Measurements from ENCODE around the gene SYCP3. TPM values are rescaled to one million over a fixed set of nuclear protein-coding genes. Genes with fewer than 3 reads are reported as not detected.

The SYCP3 gene
- polyA plus RNA-seq, 1 donor from 2014 or later: 3.4 TPM

- Histone ChIP-seq H3K4me3 (ENCODE audit: low read length) (no peak overlapping the region), H3K36me3 (ENCODE audit: insufficient read depth, low read length) (no peaks in the 10 kb centered on the region), H3K27ac (ENCODE audit: low read length) (no peak overlapping the region), H4K20me1 (ENCODE audit: insufficient read depth) (no peaks in the 10 kb centered on the region), H3F3A (ENCODE audit: insufficient read depth, low read length, poor library complexity, severe bottlenecking) (no peaks in the 10 kb centered on the region), H3K27me3 (ENCODE audit: insufficient read depth, low read depth, low read length) (no peaks in the 10 kb centered on the region), H3K9ac (ENCODE audit: low read length) (no peak overlapping the region), H3K4me2 (ENCODE audit: low read length) (no peak overlapping the region), H3K79me2 (replicated peaks; ENCODE audit: insufficient read depth, low read length) (no peaks in the 10 kb centered on the region), H3K9me2 (ENCODE audit: insufficient read depth, low read length) (no peaks in the 10 kb centered on the region), H3K9me3 (ENCODE audit: low read length) (no peaks in the 10 kb centered on the region), H2AFZ (ENCODE audit: low read depth, low read length) (no peak overlapping the region)
- TF ChIP-seq REST (IDR thresholded peaks at IDR 0.05; ENCODE audit: borderline replicate concordance) (no peak), EP300 (conservative IDR thresholded peaks at IDR 0.05; ENCODE audit: poor library complexity, severe bottlenecking) (no peak), TAF1 (IDR thresholded peaks at IDR 0.05; ENCODE audit: low read depth) (no peak), MXI1 (conservative IDR thresholded peaks at IDR 0.05; ENCODE audit: poor library complexity, severe bottlenecking) (no peak), EZH2 (IDR thresholded peaks at IDR 0.05; ENCODE audit: borderline replicate concordance, insufficient read depth, low read length, poor library complexity, severe bottlenecking) (no peak), SMC3 (conservative IDR thresholded peaks at IDR 0.05; ENCODE audit: poor library complexity) (no peak), POLR2AphosphoS5 (IDR thresholded peaks at IDR 0.05) (no peak), CTCF (IDR thresholded peaks at IDR 0.05; ENCODE audit: poor library complexity, severe bottlenecking) (no peak), RAD21 (conservative IDR thresholded peaks at IDR 0.05) (no peak)
These were observed 44.6 kb upstream of the SYCP3 start for GRCh38 chr12:101783838-101784237.

GRCh38 chr12:101783150-101783549, 43.9 kb upstream of the SYCP3 start:
- H3F3A ChIP-seq (ENCODE audit: insufficient read depth, low read length, poor library complexity, severe bottlenecking): no peaks in the 10 kb centered on the region
- TF ChIP-seq CTCF (IDR thresholded peaks at IDR 0.05; ENCODE audit: poor library complexity, severe bottlenecking) (no peak), SMC3 (conservative IDR thresholded peaks at IDR 0.05; ENCODE audit: poor library complexity) (no peak), EZH2 (IDR thresholded peaks at IDR 0.05; ENCODE audit: borderline replicate concordance, insufficient read depth, low read length, poor library complexity, severe bottlenecking) (no peak), EP300 (conservative IDR thresholded peaks at IDR 0.05; ENCODE audit: poor library complexity, severe bottlenecking) (no peak), POLR2AphosphoS5 (IDR thresholded peaks at IDR 0.05) (no peak), RAD21 (conservative IDR thresholded peaks at IDR 0.05) (no peak), MXI1 (conservative IDR thresholded peaks at IDR 0.05; ENCODE audit: poor library complexity, severe bottlenecking) (no peak), TAF1 (IDR thresholded peaks at IDR 0.05; ENCODE audit: low read depth) (no peak), REST (IDR thresholded peaks at IDR 0.05; ENCODE audit: borderline replicate concordance) (no peak)
- no peak overlapping the region for H3K9ac ChIP-seq (ENCODE audit: low read length)
- H3K9me3 ChIP-seq (ENCODE audit: low read length): no peaks in the 10 kb centered on the region
- H3K4me3 ChIP-seq (ENCODE audit: low read length): no peak overlapping the region
- H3K9me2 ChIP-seq (ENCODE audit: insufficient read depth, low read length): no peaks in the 10 kb centered on the region
- no peak overlapping the region for H3K27ac ChIP-seq (ENCODE audit: low read length)
- no peaks in the 10 kb centered on the region for H3K36me3 ChIP-seq (ENCODE audit: insufficient read depth, low read length)
- H2AFZ ChIP-seq (ENCODE audit: low read depth, low read length): no peak overlapping the region
- H4K20me1 ChIP-seq (ENCODE audit: insufficient read depth): no peaks in the 10 kb centered on the region
- H3K79me2 ChIP-seq (replicated peaks; ENCODE audit: insufficient read depth, low read length): no peaks in the 10 kb centered on the region
- H3K4me2 ChIP-seq (ENCODE audit: low read length): no peak overlapping the region
- H3K27me3 ChIP-seq (ENCODE audit: insufficient read depth, low read depth, low read length): no peaks in the 10 kb centered on the region
